ENCODE measurements around the gene ASAP2. TPM values are rescaled to one million over a fixed set of nuclear protein-coding genes. Genes with fewer than 3 reads are reported as not detected.

The ASAP2 gene
- total RNA-seq, 4 donors from 2014 or later = 28.2 to 38.0 (median 31.7) TPM

- WGBS, 2 donors = 78 to 80% methylated on average over 13 of the region's 13 CpGs
- no peak for DNase-seq (ENCODE audit: low spot score in 2 of 2)
Measured at GRCh38 chr2:9282128-9283112, 75.8 kb downstream of the ASAP2 start.

GRCh38 chr2:9284521-9285297, 78.1 kb downstream of the ASAP2 start:
- TF ChIP-seq CTCF (IDR thresholded peaks at IDR 0.05) (no peak), EP300 (IDR thresholded peaks at IDR 0.05) (no peak), POLR2A (IDR thresholded peaks at IDR 0.05) (no peak)
- DNase-seq (ENCODE audit: low spot score in 2 of 2) = no peak
- H3K36me3 ChIP-seq = peaks cover 0 to 16% (median 0%) of the 10 kb centered on the region in 3 donors
- 81 to 96% methylated on average over 6 of the region's 6 CpGs for WGBS, 2 donors
- H3K4me1 ChIP-seq = peaks cover 0 to 21% (median 0%) of the 10 kb centered on the region in 4 donors
- no peak overlapping the region for H3K4me3 ChIP-seq
- H3K27me3 ChIP-seq = no peaks in the 10 kb centered on the region
- no peaks in the 10 kb centered on the region for H3K9me3 ChIP-seq
- no peak overlapping the region for H3K27ac ChIP-seq

More at GRCh38 chr2:9282128-9283112, 75.8 kb downstream of the ASAP2 start:
- Histone ChIP-seq H3K27ac (no peak overlapping the region), H3K4me3 (no peak overlapping the region), H3K4me1 (peaks cover 0 to 13% (median 0%) of the 10 kb centered on the region in 4 donors), H3K9me3 (no peaks in the 10 kb centered on the region), H3K36me3 (peaks cover 0 to 16% (median 0%) of the 10 kb centered on the region in 3 donors), H3K27me3 (no peaks in the 10 kb centered on the region)
- TF ChIP-seq CTCF (IDR thresholded peaks at IDR 0.05) (no peak), POLR2A (IDR thresholded peaks at IDR 0.05) (no peak), EP300 (IDR thresholded peaks at IDR 0.05) (no peak)

- Histone ChIP-seq H3K36me3 (peaks cover 0 to 9% (median 0%) of the 10 kb centered on the region in 3 donors), H3K27me3 (no peaks in the 10 kb centered on the region), H3K27ac (no peak overlapping the region), H3K4me3 (no peak overlapping the region), H3K9me3 (no peaks in the 10 kb centered on the region), H3K4me1 (peaks cover 0 to 21% (median 0%) of the 10 kb centered on the region in 4 donors)
- 64 to 65% methylated on average over 2 of the region's 2 CpGs for WGBS, 2 donors
- TF ChIP-seq CTCF (IDR thresholded peaks at IDR 0.05) (no peak), POLR2A (IDR thresholded peaks at IDR 0.05) (no peak), EP300 (IDR thresholded peaks at IDR 0.05) (no peak)
- no peak for DNase-seq (ENCODE audit: low spot score in 2 of 2)
Measured at GRCh38 chr2:9285385-9285920, 78.8 kb downstream of the ASAP2 start.

- H3K9me3 ChIP-seq = no peaks in the 10 kb centered on the region
- no peak for DNase-seq (ENCODE audit: low spot score in 2 of 2)
- 94 to 97% methylated on average over 4 of the region's 4 CpGs for WGBS, 2 donors
- H3K27ac ChIP-seq = no peak overlapping the region
- TF ChIP-seq POLR2A (IDR thresholded peaks at IDR 0.05) (no peak), EP300 (IDR thresholded peaks at IDR 0.05) (no peak), CTCF (IDR thresholded peaks at IDR 0.05) (no peak)
- H3K4me3 ChIP-seq = no peak overlapping the region
- H3K36me3 ChIP-seq = peaks cover 0 to 5% (median 0%) of the 10 kb centered on the region in 3 donors
- H3K4me1 ChIP-seq = peaks cover 0 to 21% (median 0%) of the 10 kb centered on the region in 4 donors
- H3K27me3 ChIP-seq = no peaks in the 10 kb centered on the region
Measured at GRCh38 chr2:9285921-9286320, 79.3 kb downstream of the ASAP2 start.

Measured in tibial nerve (tissue), 4 donors.